ENCODE measurements around the gene BSG.
A peak's percentile ranks its signal among the peaks of the same experiment; 100 is the strongest.

DNA sequence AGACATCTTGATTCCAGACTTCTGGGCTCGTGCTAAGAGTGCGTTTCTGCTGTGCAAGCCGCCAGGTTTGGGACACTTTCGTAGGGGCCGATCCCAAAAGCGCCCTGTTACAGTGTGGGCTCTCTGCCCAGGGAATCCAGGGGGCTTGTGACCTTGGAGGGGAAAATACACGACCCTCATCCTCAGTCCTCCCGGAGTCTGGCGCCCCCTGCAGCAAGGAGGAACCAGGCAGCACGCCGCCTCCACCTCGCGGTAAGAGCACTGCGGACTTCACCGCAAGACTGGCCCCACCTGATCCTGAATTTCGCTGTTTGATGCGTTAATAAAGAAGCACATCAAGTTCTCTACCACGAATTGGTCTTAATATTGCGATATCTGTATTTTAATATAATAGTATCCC is 55.8 kb downstream of the BSG start:
- TF ChIP-seq, protein P1, sequence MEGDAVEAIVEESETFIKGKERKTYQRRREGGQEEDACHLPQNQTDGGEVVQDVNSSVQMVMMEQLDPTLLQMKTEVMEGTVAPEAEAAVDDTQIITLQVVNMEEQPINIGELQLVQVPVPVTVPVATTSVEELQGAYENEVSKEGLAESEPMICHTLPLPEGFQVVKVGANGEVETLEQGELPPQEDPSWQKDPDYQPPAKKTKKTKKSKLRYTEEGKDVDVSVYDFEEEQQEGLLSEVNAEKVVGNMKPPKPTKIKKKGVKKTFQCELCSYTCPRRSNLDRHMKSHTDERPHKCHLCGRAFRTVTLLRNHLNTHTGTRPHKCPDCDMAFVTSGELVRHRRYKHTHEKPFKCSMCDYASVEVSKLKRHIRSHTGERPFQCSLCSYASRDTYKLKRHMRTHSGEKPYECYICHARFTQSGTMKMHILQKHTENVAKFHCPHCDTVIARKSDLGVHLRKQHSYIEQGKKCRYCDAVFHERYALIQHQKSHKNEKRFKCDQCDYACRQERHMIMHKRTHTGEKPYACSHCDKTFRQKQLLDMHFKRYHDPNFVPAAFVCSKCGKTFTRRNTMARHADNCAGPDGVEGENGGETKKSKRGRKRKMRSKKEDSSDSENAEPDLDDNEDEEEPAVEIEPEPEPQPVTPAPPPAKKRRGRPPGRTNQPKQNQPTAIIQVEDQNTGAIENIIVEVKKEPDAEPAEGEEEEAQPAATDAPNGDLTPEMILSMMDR (IDR thresholded peaks at IDR 0.05 in 4 of 5, conservative IDR thresholded peaks at IDR 0.05 in 1 of 5), result peak in 1 of 5 experiments; percentile 13
- no peak for TF ChIP-seq POLR2A (IDR thresholded peaks at IDR 0.05)
